Neural progenitor cell (in vitro differentiated cells): Measurements from ENCODE around the gene PRR33. TPM values are rescaled to one million over a fixed set of nuclear protein-coding genes. Genes with fewer than 3 reads are reported as not detected.
A peak's percentile ranks its signal among the peaks of the same experiment; 100 is the strongest.

ENCODE experiments used
- DNase-seq: peaks from one replicate; pipeline ENCODE4 v3.0.0-alpha.2; 2016; ENCODE audit warnings: low spot score
- H2AFZ ChIP-seq: fragments of 200-600 bp; sonication (generic); replicated peaks from 2 replicates; pipeline ENCODE4 v1.6.1; 2016; ENCODE audit warnings: antibody characterized with exemption
- H3F3A ChIP-seq: fragments of 200-600 bp; sonication (generic); 2 replicates; pipeline ENCODE4 v1.6.1; 2016; ENCODE audit warnings: antibody characterized with exemption, low read depth
- H3K27ac ChIP-seq: fragments of 200-600 bp; sonication (generic); 2 replicates; pipeline ENCODE4 v1.5.1; 2016; ENCODE audit warnings: mild to moderate bottlenecking
- H3K27me3 ChIP-seq: fragments of 200-600 bp; sonication (generic); 2 replicates; pipeline ENCODE4 v1.6.1; 2016; ENCODE audit warnings: mild to moderate bottlenecking, moderate library complexity
- H3K36me3 ChIP-seq: fragments of 200-600 bp; sonication (generic); 2 replicates; pipeline ENCODE4 v1.5.1; 2016
- H3K4me1 ChIP-seq: fragments of 200-600 bp; sonication (generic); 2 replicates; pipeline ENCODE4 v1.6.1; 2016; ENCODE audit warnings: mixed run types
- H3K4me2 ChIP-seq: fragments of 200-600 bp; sonication (generic); 2 replicates; pipeline ENCODE4 v1.6.1; 2016
- H3K4me3 ChIP-seq: fragments of 200-600 bp; sonication (generic); 2 replicates; pipeline ENCODE4 v1.5.1; 2016
- H3K79me2 ChIP-seq: fragments of 200-600 bp; sonication (generic); 2 replicates; pipeline ENCODE4 v1.6.1; 2016; ENCODE audit warnings: low read depth
- H3K9ac ChIP-seq: fragments of 200-600 bp; sonication (generic); 2 replicates; pipeline ENCODE4 v1.6.1; 2016
- H3K9me3 ChIP-seq: fragments of 200-600 bp; sonication (generic); 2 replicates; pipeline ENCODE4 v1.5.1; 2016; ENCODE audit warnings: low read depth
- H4K20me1 ChIP-seq: fragments of 200-600 bp; sonication (generic); 2 replicates; pipeline ENCODE4 v1.6.1; 2016; ENCODE audit warnings: low read depth
- H3K27ac Mint-ChIP-seq: 3 replicates; pipeline ENCODE4 v1.8.0; 2021; ENCODE audit warnings: mixed read lengths
- H3K27me3 Mint-ChIP-seq: 2 replicates; pipeline ENCODE4 v1.8.0; 2022; ENCODE audit warnings: low read depth, mild to moderate bottlenecking, inconsistent platforms, moderate library complexity, mixed read lengths; ENCODE audit not compliant: insufficient read depth
- H3K36me3 Mint-ChIP-seq: 3 replicates; pipeline ENCODE4 v1.8.0; 2021; ENCODE audit warnings: mixed read lengths
- H3K4me1 Mint-ChIP-seq: 3 replicates; pipeline ENCODE4 v1.8.0; 2021; ENCODE audit warnings: mixed read lengths
- H3K4me3 Mint-ChIP-seq: 3 replicates; pipeline ENCODE4 v1.8.0; 2021; ENCODE audit warnings: mild to moderate bottlenecking, moderate library complexity, mixed read lengths
- H3K9me3 Mint-ChIP-seq: 3 replicates; pipeline ENCODE4 v1.8.0; 2020; ENCODE audit warnings: mixed read lengths
- CTCF ChIP-seq: fragments of 200-600 bp; sonication (generic); IDR thresholded peaks from 2 replicates; pipeline ENCODE4 v1.5.1; 2017; ENCODE audit warnings: antibody characterized with exemption, mild to moderate bottlenecking
- EZH2 ChIP-seq: fragments of 200-600 bp; sonication (generic); IDR thresholded peaks from 2 replicates; pipeline ENCODE4 v1.6.1; 2017; ENCODE audit warnings: antibody characterized with exemption, mild to moderate bottlenecking, moderate library complexity
- EZH2phosphoT487 ChIP-seq: fragments of 200-600 bp; sonication (generic); IDR thresholded peaks from 2 replicates; pipeline ENCODE4 v1.6.1; 2017; ENCODE audit warnings: antibody characterized with exemption
- total RNA-seq: library from RNA; depleted of rRNA; stranded (reverse); fragments of >200 nt; gene quantifications from 2 replicates; pipeline ENCODE4 v1.2.3, GENCODE V29; 2015; ENCODE audit warnings: low replicate concordance

Gene PRR33
- total RNA-seq, 1 donor from 2014 or later = not detected

- no peak overlapping the region for H3K9ac ChIP-seq
- Mint-ChIP-seq H3K36me3 (no peaks in the 10 kb centered on the region), H3K27ac (no peak overlapping the region), H3K4me1 (peaks cover 18% of the 10 kb centered on the region), H3K4me3 (no peak overlapping the region), H3K9me3 (no peaks in the 10 kb centered on the region), H3K27me3 (peaks cover 4% of the 10 kb centered on the region)
- no peaks in the 10 kb centered on the region for H4K20me1 ChIP-seq
- H3K4me2 ChIP-seq = no peak overlapping the region
- H3K9me3 ChIP-seq = no peaks in the 10 kb centered on the region
- no peaks in the 10 kb centered on the region for H3K27me3 ChIP-seq
- no peak overlapping the region for H3K4me3 ChIP-seq
- no peaks in the 10 kb centered on the region for H3K79me2 ChIP-seq
- H3K4me1 ChIP-seq = peaks cover 2% of the 10 kb centered on the region
- no peak overlapping the region for H3K27ac ChIP-seq
- DNase-seq = no peak
- TF ChIP-seq CTCF = no peak
- no peak for TF ChIP-seq EZH2phosphoT487
- no peak for TF ChIP-seq EZH2
- H2AFZ ChIP-seq = no peak overlapping the region
- H3K36me3 ChIP-seq = no peaks in the 10 kb centered on the region
- no peaks in the 10 kb centered on the region for H3F3A ChIP-seq
Observed at GRCh38 chr11:1843098-1843473, 48.6 kb downstream of the PRR33 start.

- DNase-seq = no peak
- no peaks in the 10 kb centered on the region for H3K9me3 Mint-ChIP-seq
- H3K36me3 Mint-ChIP-seq = no peaks in the 10 kb centered on the region
- peaks cover 2% of the 10 kb centered on the region for H3K27me3 Mint-ChIP-seq
- Histone ChIP-seq H3K27me3 (no peaks in the 10 kb centered on the region), H3K79me2 (no peaks in the 10 kb centered on the region), H3K4me3 (no peak overlapping the region), H2AFZ (no peak overlapping the region), H3F3A (no peaks in the 10 kb centered on the region), H3K27ac (no peak overlapping the region), H3K9ac (peak overlapping the region; percentile 13), H4K20me1 (no peaks in the 10 kb centered on the region), H3K4me2 (no peak overlapping the region), H3K36me3 (no peaks in the 10 kb centered on the region), H3K4me1 (peaks cover 5% of the 10 kb centered on the region), H3K9me3 (no peaks in the 10 kb centered on the region)
- TF ChIP-seq EZH2 (no peak), EZH2phosphoT487 (no peak), CTCF (no peak)
- no peak overlapping the region for H3K27ac Mint-ChIP-seq
- H3K4me1 Mint-ChIP-seq = peaks cover 18% of the 10 kb centered on the region
- H3K4me3 Mint-ChIP-seq = no peak overlapping the region
Observed at GRCh38 chr11:1842149-1843097, 49.3 kb downstream of the PRR33 start.

- TF ChIP-seq EZH2phosphoT487 = no peak
- TF ChIP-seq EZH2 = no peak
- no peak for TF ChIP-seq CTCF
- Histone ChIP-seq H3K27ac (no peak overlapping the region), H3K79me2 (no peaks in the 10 kb centered on the region), H3K36me3 (no peaks in the 10 kb centered on the region), H3K27me3 (no peaks in the 10 kb centered on the region), H3K4me3 (no peak overlapping the region), H4K20me1 (no peaks in the 10 kb centered on the region), H3K9ac (peak overlapping the region; percentile 13), H3F3A (no peaks in the 10 kb centered on the region), H3K9me3 (no peaks in the 10 kb centered on the region), H3K4me2 (no peak overlapping the region), H2AFZ (no peak overlapping the region), H3K4me1 (peaks cover 5% of the 10 kb centered on the region)
- Mint-ChIP-seq H3K4me3 (no peak overlapping the region), H3K27ac (no peak overlapping the region), H3K4me1 (peaks cover 17% of the 10 kb centered on the region), H3K27me3 (no peaks in the 10 kb centered on the region), H3K36me3 (no peaks in the 10 kb centered on the region), H3K9me3 (no peaks in the 10 kb centered on the region)
- no peak for DNase-seq
Observed at GRCh38 chr11:1841511-1842148, 50.1 kb downstream of the PRR33 start.
